Activated T-cell treated with anti-CD3 and anti-CD28 coated beads, Interleukin-2, amount 50 U/mL, for 72 hours (primary cell): Measurements from ENCODE around the gene SPINT2. TPM values are rescaled to one million over a fixed set of nuclear protein-coding genes. Genes with fewer than 3 reads are reported as not detected.
A peak's percentile ranks its signal among the peaks of the same experiment; 100 is the strongest.
"Not testable (repeated sequence)": the region's sequence is repeated elsewhere in the genome, so short reads cannot be mapped to it uniquely, and the experiment has no call there.

Source experiments
- ATAC-seq, 2 donors: fragments of 150-1000 bp; cut with Tn5 transposase; replicated peaks in 1 of 2; 2 replicates each; pipeline ENCODE4 v1.10.0; 2021; ENCODE audit warnings: moderate library complexity in 2 of 2, mild to moderate bottlenecking in 1 of 2
- DNase-seq, 2 donors: peaks; one replicate each; pipeline ENCODE4 v3.0.0; 2021 to 2022; ENCODE audit warnings: mixed read lengths in 1 of 2
- H3K27ac Mint-ChIP-seq: one replicate; pipeline ENCODE4 v1.8.0; 2022; ENCODE audit warnings: mild to moderate bottlenecking, moderate library complexity, mixed read lengths
- H3K27me3 Mint-ChIP-seq: one replicate; pipeline ENCODE4 v1.8.0; 2022; ENCODE audit warnings: low read depth, mixed read lengths
- H3K36me3 Mint-ChIP-seq, 2 donors: one replicate each; pipeline ENCODE4 v1.8.0; 2022; ENCODE audit warnings: mixed read lengths in 2 of 2, mild to moderate bottlenecking in 1 of 2; ENCODE audit not compliant: insufficient read depth in 2 of 2
- H3K4me1 Mint-ChIP-seq: one replicate; pipeline ENCODE4 v1.8.0; 2022; ENCODE audit warnings: low read depth, mixed read lengths
- H3K4me3 Mint-ChIP-seq, 2 donors: one replicate each; pipeline ENCODE4 v1.8.0; 2022; ENCODE audit warnings: mild to moderate bottlenecking in 2 of 2, mixed read lengths in 2 of 2, moderate library complexity in 2 of 2
- H3K9me3 Mint-ChIP-seq, 2 donors: one replicate each; pipeline ENCODE4 v1.8.0; 2022; ENCODE audit warnings: mixed read lengths in 2 of 2
- total RNA-seq, 2 donors: library from RNA; stranded (reverse); gene quantifications; one replicate each; pipeline ENCODE4 v1.2.3, GENCODE V29; 2022

Gene SPINT2
- total RNA-seq, 2 donors from 2014 or later: 89.1 to 115 TPM

GRCh38 chr19:38228005-38228377 lies 36.4 kb upstream of the SPINT2 start:
- H3K9me3 Mint-ChIP-seq: no peaks in the 10 kb centered on the region
- peaks cover 60% of the 10 kb centered on the region for H3K27me3 Mint-ChIP-seq
- H3K4me3 Mint-ChIP-seq: peak overlapping the region in 1 of 2 donors; percentile 44
- H3K4me1 Mint-ChIP-seq: peaks cover 20% of the 10 kb centered on the region
- peaks cover 0 to 3% of the 10 kb centered on the region in 2 donors for H3K36me3 Mint-ChIP-seq
- ATAC-seq (no peak), DNase-seq (no peak)
- no peak overlapping the region for H3K27ac Mint-ChIP-seq

DNA sequence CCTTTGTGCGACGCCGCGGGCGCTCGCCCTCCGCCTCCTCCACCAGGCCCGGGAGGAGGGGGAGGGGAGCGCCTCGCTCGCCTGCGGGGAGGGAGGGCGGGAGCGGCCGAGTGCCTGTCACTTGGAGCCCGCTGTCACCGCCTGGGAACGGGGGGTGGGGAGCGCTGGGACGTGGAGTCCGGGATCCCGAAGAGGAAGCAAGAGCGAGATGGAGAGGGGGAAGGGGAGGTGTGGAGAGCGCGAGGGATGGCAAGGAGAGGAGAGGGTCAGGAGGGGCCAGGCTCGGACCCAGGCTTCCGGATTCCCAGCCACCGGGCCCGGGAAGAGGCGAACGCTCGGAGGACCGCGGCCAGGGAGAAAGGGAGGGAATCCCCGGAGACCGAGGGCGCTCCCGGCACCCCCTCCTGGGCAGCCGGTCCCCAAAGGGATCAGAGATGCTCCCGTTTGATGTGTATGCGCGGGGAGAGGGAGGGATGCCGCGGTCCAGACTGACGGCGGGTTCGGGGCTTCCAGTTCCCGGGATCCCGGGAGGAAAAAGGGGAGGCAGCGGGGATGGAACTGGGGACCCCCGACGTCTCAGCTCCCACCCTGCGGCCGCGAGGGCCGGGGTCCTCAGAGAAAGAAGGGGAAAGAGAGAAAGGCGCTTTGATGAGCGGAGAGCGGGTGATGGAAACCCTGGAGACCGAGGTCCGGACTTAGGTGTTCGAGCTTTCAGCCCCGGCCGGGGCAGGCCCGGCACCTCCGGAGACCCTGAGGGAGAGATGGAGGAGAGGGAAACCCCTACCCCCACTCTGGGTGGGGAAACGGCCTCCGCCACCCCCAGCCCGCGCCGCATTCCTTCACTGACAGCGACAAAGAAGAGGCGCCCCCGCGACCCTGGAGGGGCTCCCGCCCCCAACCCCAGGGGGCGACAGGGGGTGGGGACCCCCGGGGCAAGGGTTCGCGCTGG lies 35.6 kb upstream of the SPINT2 start:
- peak overlapping the region; percentile 79 to 82 for H3K4me3 Mint-ChIP-seq
- peaks cover 0 to 1% of the 10 kb centered on the region in 2 donors for H3K36me3 Mint-ChIP-seq
- H3K27ac Mint-ChIP-seq: no peak overlapping the region
- no peaks in the 10 kb centered on the region for H3K9me3 Mint-ChIP-seq
- ATAC-seq (no peak), DNase-seq (no peak)
- peaks cover 13% of the 10 kb centered on the region for H3K4me1 Mint-ChIP-seq
- peaks cover 53% of the 10 kb centered on the region for H3K27me3 Mint-ChIP-seq

DNA sequence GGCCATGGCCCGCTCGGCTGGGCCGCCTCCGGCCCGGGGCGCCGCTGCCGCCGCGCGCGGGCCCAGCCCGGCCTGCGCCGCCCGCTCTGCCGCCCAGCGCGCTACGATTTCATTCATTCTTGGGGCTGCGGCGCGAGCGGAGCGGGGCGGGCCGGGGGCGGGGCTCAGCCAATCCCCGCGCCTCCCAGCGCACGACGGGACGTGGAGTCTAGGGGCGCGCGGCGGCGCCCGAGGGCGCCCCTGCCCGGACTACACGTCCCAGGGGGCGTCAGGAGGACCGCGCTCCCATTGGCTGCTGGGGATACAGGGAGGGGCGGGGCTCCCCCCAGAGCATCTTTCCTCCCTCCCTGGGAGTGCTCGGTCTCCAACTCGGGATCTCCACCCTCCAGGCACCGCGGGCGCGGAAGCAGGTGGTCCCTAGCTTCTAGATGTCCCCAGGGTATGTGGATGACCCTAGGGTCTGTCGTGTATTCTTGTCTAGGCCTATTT lies 34.7 kb upstream of the SPINT2 start:
- DNase-seq (peak; percentile 76 to 80), ATAC-seq (peak; percentile 93 to 94)
- Mint-ChIP-seq H3K36me3 (no peaks in the 10 kb centered on the region), H3K27me3 (peaks cover 46% of the 10 kb centered on the region), H3K9me3 (no peaks in the 10 kb centered on the region), H3K4me3 (peak overlapping the region; percentile 42 to 66), H3K4me1 (peaks cover 7% of the 10 kb centered on the region), H3K27ac (no peak overlapping the region)

DNA sequence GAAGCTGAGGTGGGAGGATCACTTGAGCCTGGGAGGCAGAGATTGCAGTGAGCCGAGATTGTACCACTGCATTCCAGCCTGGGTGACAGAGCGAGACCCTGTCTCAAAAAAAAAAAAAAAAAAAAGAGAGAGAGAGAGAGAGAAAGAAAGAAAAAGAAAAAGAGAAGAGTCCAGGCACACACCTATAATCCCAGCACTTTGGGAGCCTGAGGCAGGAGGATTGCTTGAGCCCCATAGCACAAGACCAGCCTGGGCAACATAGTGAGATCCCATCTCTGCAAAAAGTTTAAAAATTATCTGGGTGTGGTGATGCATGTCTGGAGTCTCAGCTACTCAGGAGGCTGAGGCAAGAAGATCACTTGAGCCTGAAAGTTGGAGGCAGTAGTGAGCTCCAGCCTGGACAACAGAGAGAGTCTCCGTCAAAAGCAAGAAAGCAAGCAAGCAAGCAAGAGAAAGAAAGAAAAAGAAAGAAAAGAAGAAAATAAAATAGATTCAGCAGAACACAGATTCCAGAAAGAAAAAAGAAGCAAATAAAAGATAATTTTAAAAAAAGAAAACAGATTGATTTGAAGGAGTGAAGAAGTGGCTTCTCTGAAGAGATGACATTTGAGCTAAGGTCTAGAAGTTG lies 33.8 kb upstream of the SPINT2 start:
- ATAC-seq, H3K9me3 Mint-ChIP-seq, H3K36me3 Mint-ChIP-seq, H3K4me1 Mint-ChIP-seq, DNase-seq, H3K27ac Mint-ChIP-seq, H3K4me3 Mint-ChIP-seq: not testable (repeated sequence)
- H3K27me3 Mint-ChIP-seq: peaks cover 45% of the 10 kb centered on the region

DNA sequence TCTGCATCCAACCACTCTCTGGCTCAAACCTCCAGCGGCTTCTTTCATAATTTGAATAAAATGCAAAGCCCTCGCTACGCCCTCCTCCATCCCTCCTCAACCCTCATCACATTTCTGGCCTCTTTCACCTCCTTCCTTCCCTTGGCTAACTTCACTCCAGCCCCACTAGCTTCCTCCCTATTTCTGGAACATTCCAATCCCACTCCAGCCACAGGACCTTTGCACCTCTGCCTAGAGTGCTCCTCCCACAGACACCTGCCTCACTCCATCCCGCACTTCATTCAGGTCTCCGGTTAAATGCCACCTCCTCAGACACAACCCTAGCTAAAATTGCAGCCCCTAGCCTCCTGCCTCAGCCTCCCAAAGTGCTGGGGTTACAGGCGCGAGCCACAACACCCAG lies 32.5 kb upstream of the SPINT2 start:
- no peaks in the 10 kb centered on the region for H3K9me3 Mint-ChIP-seq
- no peak overlapping the region for H3K4me3 Mint-ChIP-seq
- DNase-seq (no peak), ATAC-seq (no peak)
- H3K36me3 Mint-ChIP-seq: no peaks in the 10 kb centered on the region
- no peak overlapping the region for H3K27ac Mint-ChIP-seq
- peaks cover 6% of the 10 kb centered on the region for H3K4me1 Mint-ChIP-seq
- peaks cover 33% of the 10 kb centered on the region for H3K27me3 Mint-ChIP-seq

DNA sequence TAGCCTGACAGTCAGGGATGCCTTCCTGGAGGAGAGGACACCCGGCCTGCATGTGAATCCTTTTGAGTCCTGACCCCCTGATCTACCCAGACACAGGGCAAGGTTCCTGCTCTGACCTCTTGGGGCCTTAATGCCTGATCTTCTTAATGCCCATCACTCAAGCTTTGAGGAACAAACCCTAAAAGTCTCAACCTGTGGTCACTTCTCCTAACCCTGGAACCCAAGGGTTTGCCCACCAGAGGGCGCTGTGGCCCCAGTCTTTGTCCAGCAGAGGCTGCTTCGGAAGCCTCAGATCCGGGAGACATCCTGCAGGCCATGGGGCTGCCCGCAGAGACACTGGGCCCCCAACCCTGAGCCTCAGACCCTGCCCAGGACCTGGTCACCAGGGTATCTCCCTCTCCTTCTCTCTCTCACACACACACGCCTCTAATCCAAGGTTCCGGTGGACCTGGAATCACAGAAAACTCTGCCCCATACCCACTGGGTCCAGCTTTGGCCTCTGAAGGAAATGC lies 30.6 kb upstream of the SPINT2 start:
- peak; percentile 87 to 90 for DNase-seq
- H3K27ac Mint-ChIP-seq: no peak overlapping the region

DNA sequence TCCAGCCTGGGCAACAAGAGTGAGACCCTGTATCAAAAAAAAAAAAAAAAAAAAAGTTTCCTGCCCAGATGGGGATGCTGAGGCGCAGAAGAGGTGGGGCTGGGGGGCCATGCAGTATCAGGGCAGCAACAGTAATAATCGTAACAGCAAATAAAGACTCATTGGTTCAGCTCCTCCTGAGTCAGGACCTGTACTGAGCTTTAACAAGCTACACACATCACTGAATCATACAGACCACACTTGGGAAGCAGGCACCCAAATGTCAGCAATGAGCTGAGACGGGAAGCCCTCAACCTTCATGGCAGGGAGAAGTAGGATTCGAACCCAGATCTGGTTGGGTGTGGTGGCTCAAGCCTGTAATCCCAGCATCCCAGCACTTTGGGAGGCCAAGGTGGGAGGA lies 29.8 kb upstream of the SPINT2 start:
- Mint-ChIP-seq H3K4me1 (no peaks in the 10 kb centered on the region), H3K9me3 (no peaks in the 10 kb centered on the region), H3K4me3 (no peak overlapping the region), H3K36me3 (no peaks in the 10 kb centered on the region), H3K27ac (no peak overlapping the region), H3K27me3 (peaks cover 22% of the 10 kb centered on the region)
- DNase-seq: no peak
- ATAC-seq: no peak

More for the DNA sequence above, 30.6 kb upstream of the SPINT2 start:
- Mint-ChIP-seq H3K36me3 (no peaks in the 10 kb centered on the region), H3K9me3 (no peaks in the 10 kb centered on the region), H3K27me3 (peaks cover 22% of the 10 kb centered on the region), H3K4me3 (no peak overlapping the region), H3K4me1 (peaks cover 3% of the 10 kb centered on the region)
- peak; percentile 60 to 63 for ATAC-seq

DNA sequence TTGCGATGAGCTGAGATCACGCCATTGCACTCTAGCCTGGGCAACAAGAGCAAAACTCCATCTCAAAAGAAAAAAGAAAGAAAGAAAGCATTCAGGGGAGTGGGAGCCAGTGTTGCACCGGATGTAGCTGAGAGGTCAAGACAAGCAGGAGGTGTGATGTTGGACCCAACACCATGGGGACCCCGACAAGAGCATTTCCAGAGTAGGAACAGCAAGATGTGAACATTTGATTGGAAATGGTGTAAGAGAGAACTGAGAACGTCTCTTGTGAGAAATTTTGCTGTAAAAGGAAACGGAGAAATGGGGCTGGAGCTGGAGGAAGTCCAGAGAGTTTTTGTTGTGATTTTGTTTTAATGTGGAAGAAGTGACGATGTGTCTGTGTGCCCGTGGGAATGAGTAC lies 24.6 kb upstream of the SPINT2 start:
- DNase-seq: no peak
- no peak overlapping the region for H3K4me3 Mint-ChIP-seq
- no peaks in the 10 kb centered on the region for H3K36me3 Mint-ChIP-seq
- H3K27ac Mint-ChIP-seq: no peak overlapping the region
- peaks cover 8% of the 10 kb centered on the region for H3K4me1 Mint-ChIP-seq
- no peaks in the 10 kb centered on the region for H3K9me3 Mint-ChIP-seq
- no peaks in the 10 kb centered on the region for H3K27me3 Mint-ChIP-seq
- no peak for ATAC-seq

DNA sequence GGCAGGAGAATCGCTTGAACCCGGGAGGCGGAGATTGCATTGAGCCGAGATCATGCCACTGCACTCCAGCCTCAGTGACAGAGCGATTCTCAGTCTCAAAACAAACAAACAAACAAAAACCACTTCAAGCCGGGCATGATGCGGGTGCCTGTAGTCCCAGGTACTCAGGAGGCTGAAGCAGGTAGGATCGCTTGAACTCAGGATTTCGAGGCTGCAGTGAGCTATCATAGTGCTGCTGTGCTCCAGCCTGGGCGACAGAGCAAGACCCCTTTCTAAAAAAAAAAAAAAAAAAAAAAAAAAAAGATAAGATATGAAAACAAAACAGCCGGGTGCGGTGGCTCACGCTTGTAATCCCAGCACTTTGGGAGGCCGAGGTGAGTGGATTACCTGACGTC lies 21.1 kb upstream of the SPINT2 start:
- DNase-seq (no peak), ATAC-seq (no peak)
- H3K9me3 Mint-ChIP-seq: no peaks in the 10 kb centered on the region
- H3K4me3 Mint-ChIP-seq: peak overlapping the region; percentile 80 to 91
- H3K4me1 Mint-ChIP-seq: peaks cover 16% of the 10 kb centered on the region
- H3K27ac Mint-ChIP-seq: no peak overlapping the region
- H3K36me3 Mint-ChIP-seq: no peaks in the 10 kb centered on the region
- no peaks in the 10 kb centered on the region for H3K27me3 Mint-ChIP-seq

- H3K27me3 Mint-ChIP-seq: no peaks in the 10 kb centered on the region
Observed at GRCh38 chr19:38245826-38246498, 18.4 kb upstream of the SPINT2 start.

DNA sequence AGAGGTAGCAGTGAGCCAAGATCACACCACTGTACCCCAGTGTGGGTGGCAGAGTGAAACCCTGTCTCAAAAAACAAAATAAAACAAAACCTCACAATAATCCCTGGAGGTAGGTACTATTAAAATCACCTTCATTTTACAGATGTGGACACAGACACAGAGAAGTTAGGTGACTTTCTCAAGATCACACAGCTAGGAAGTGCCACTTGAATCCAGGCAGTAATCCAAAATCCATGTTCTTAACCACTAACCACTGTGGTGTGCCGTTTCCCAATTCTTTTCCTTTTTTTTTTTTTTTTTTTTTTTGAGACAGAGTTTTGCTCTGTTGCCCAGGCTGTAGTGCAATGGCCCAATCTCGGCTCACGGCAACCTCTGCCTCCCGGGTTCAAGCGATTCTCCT lies 17.2 kb upstream of the SPINT2 start:
- peaks cover 0 to 1% of the 10 kb centered on the region in 2 donors for H3K36me3 Mint-ChIP-seq

More at GRCh38 chr19:38245826-38246498, 18.4 kb upstream of the SPINT2 start:
- no peak for DNase-seq
- Mint-ChIP-seq H3K36me3 (no peaks in the 10 kb centered on the region), H3K9me3 (no peaks in the 10 kb centered on the region), H3K4me1 (peaks cover 16% of the 10 kb centered on the region), H3K27ac (no peak overlapping the region), H3K4me3 (no peak overlapping the region)
- ATAC-seq: no peak

DNA sequence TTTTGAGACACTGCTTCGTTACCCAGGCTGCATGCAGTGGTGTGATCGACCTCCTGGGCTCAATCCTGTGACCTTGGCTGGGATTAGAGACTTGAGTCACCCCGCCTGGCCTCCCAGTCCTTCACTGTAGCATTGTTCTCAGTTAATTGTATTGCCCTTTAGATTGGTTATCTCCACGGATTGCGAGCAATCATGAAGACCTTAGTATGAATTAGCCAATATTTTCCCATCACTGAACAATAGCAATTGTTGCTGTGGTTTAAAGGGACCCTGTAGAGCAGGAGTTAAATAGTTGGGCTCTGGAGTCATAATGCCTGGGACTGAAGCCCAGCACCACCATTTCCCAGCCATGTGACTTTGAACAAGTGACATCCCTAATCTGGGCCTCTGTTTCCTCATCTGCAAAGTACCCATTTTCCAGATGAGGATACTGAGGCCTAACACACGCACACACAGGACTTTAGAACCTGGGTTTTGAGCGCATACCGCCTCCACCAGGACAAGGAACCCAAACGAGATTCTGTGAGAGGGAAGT lies 16.6 kb upstream of the SPINT2 start:
- Mint-ChIP-seq H3K9me3 (no peaks in the 10 kb centered on the region), H3K27ac (no peak overlapping the region), H3K4me3 (no peak overlapping the region), H3K4me1 (peaks cover 16% of the 10 kb centered on the region), H3K36me3 (peaks cover 0 to 1% of the 10 kb centered on the region in 2 donors), H3K27me3 (peaks cover 7% of the 10 kb centered on the region)
- ATAC-seq (no peak), DNase-seq (no peak)

More for the DNA sequence above, 17.2 kb upstream of the SPINT2 start:
- Mint-ChIP-seq H3K4me1 (peaks cover 16% of the 10 kb centered on the region), H3K27me3 (peaks cover 7% of the 10 kb centered on the region), H3K27ac (no peak overlapping the region), H3K4me3 (no peak overlapping the region), H3K9me3 (no peaks in the 10 kb centered on the region)
- DNase-seq: no peak
- ATAC-seq: no peak
